CD14-positive monocyte (primary cell): Measurements from ENCODE around the gene LACC1. TPM values are rescaled to one million over a fixed set of nuclear protein-coding genes. Genes with fewer than 3 reads are reported as not detected.

Experiments used
- DNase-seq, 3 donors: peaks; one replicate each; pipeline ENCODE4 v3.0.0-alpha.2; 2011 to 2022
- H2AFZ ChIP-seq: 2 replicates; pipeline ENCODE4 v1.6.0; 2012; ENCODE audit warnings: mild to moderate bottlenecking, low read depth, low read length, inconsistent platforms; ENCODE audit not compliant: insufficient read depth, poor library complexity, severe bottlenecking
- H3K27ac ChIP-seq, 2 donors: 1 replicate in 1 of 2; 2 replicates in 1 of 2; pipeline ENCODE4 v1.5.1; 2012 to 2013; ENCODE audit warnings: low read length in 2 of 2, control low read depth in 1 of 2, inconsistent platforms in 1 of 2, low read depth in 1 of 2, mild to moderate bottlenecking in 1 of 2
- H3K27me3 ChIP-seq, 2 donors: one replicate each; pipeline versions ENCODE4 v1.6.0 to v1.6.1; 2011 to 2013; ENCODE audit warnings: low read length in 2 of 2; ENCODE audit not compliant: control insufficient read depth in 2 of 2, insufficient read depth in 2 of 2
- H3K36me3 ChIP-seq, 2 donors: replicated peaks in 1 of 2; 1 replicate in 1 of 2; 2 replicates in 1 of 2; pipeline versions ENCODE4 v1.5.1 to v1.6.1; 2012 to 2013; ENCODE audit warnings: low read length in 2 of 2, control low read depth in 1 of 2, inconsistent platforms in 1 of 2, mild to moderate bottlenecking in 1 of 2; ENCODE audit not compliant: insufficient read depth in 2 of 2, control insufficient read depth in 1 of 2
- H3K4me1 ChIP-seq, 2 donors: 1 replicate in 1 of 2; 2 replicates in 1 of 2; pipeline versions ENCODE4 v1.5.1 to v1.6.1; 2012 to 2013; ENCODE audit warnings: low read length in 2 of 2, control low read depth in 1 of 2, inconsistent platforms in 1 of 2, mild to moderate bottlenecking in 1 of 2, moderate library complexity in 1 of 2; ENCODE audit not compliant: insufficient read depth in 2 of 2, control insufficient read depth in 1 of 2
- H3K4me2 ChIP-seq: replicated peaks from 2 replicates; pipeline ENCODE3; 2012; ENCODE audit warnings: low read length, moderate library complexity, mild to moderate bottlenecking; ENCODE audit not compliant: poor library complexity, severe bottlenecking; ENCODE audit errors: extremely low read depth
- H3K4me3 ChIP-seq, 3 experiments: fragments of 200-600 bp in 1 of 3; sonication (generic) in 1 of 3; replicated peaks in 1 of 3; 1 replicate in 2 of 3; 2 replicates in 1 of 3; pipeline ENCODE4 v1.5.1; 2011 to 2013; ENCODE audit warnings: low read length in 3 of 3, mild to moderate bottlenecking in 3 of 3, control low read depth in 2 of 3, low read depth in 2 of 3, inconsistent platforms in 1 of 3, moderate library complexity in 1 of 3
- H3K79me2 ChIP-seq: 2 replicates; pipeline ENCODE4 v1.6.0; 2012; ENCODE audit warnings: mild to moderate bottlenecking, control low read depth, inconsistent platforms, low read length, moderate library complexity; ENCODE audit not compliant: insufficient read depth
- H3K9ac ChIP-seq: 2 replicates; pipeline ENCODE4 v1.6.0; 2017; ENCODE audit warnings: low read length, mild to moderate bottlenecking; ENCODE audit not compliant: insufficient read depth, poor library complexity, severe bottlenecking
- H3K9me3 ChIP-seq, 2 donors: replicated peaks in 1 of 2; 1 replicate in 1 of 2; 2 replicates in 1 of 2; pipeline versions ENCODE4 v1.5.1 to v1.6.1; 2012 to 2013; ENCODE audit warnings: low read length in 2 of 2, control low read depth in 1 of 2; ENCODE audit not compliant: control insufficient read depth in 1 of 2, insufficient read depth in 1 of 2
- H4K20me1 ChIP-seq: 2 replicates; pipeline ENCODE4 v1.6.0; 2012; ENCODE audit warnings: mild to moderate bottlenecking, low read length, control low read depth, moderate library complexity; ENCODE audit not compliant: insufficient read depth
- H3K27ac Mint-ChIP-seq, 7 donors: one replicate each; pipeline ENCODE4 v1.8.0; 2020; ENCODE audit warnings: mild to moderate bottlenecking in 7 of 7, mixed read lengths in 7 of 7, moderate library complexity in 6 of 7, inconsistent platforms in 2 of 7
- H3K27me3 Mint-ChIP-seq, 3 donors: one replicate each; pipeline ENCODE4 v1.8.0; 2021 to 2022; ENCODE audit warnings: low read depth in 3 of 3, mild to moderate bottlenecking in 3 of 3, mixed read lengths in 3 of 3, moderate library complexity in 3 of 3, inconsistent platforms in 1 of 3
- H3K36me3 Mint-ChIP-seq, 2 donors: one replicate each; pipeline ENCODE4 v1.8.0; 2020; ENCODE audit warnings: mixed read lengths in 2 of 2, inconsistent platforms in 1 of 2, mild to moderate bottlenecking in 1 of 2
- H3K4me1 Mint-ChIP-seq: one replicate; pipeline ENCODE4 v1.8.0; 2020; ENCODE audit warnings: mild to moderate bottlenecking, mixed read lengths
- H3K4me3 Mint-ChIP-seq, 2 donors: one replicate each; pipeline ENCODE4 v1.8.0; 2020; ENCODE audit warnings: mild to moderate bottlenecking in 2 of 2, mixed read lengths in 2 of 2, moderate library complexity in 1 of 2
- H3K9me3 Mint-ChIP-seq, 7 donors: one replicate each; pipeline ENCODE4 v1.8.0; 2020 to 2022; ENCODE audit warnings: mixed read lengths in 7 of 7, mild to moderate bottlenecking in 6 of 7, moderate library complexity in 6 of 7, inconsistent platforms in 2 of 7
- CTCF ChIP-seq: fragments of 200-600 bp; IDR thresholded peaks from one replicate; pipeline ENCODE4 v1.8.0; 2022; ENCODE audit warnings: antibody characterized with exemption, mild to moderate bottlenecking
- WGBS: methylation state at CpG from one replicate; pipeline ENCODE4 v1.1.5; 2013; ENCODE audit warnings: missing lambda C conversion rate; ENCODE audit not compliant: insufficient coverage; 5-methylcytosine and 5-hydroxymethylcytosine counted together
- intact Hi-C, 2 donors: fragments of 100-400 bp; cut with micrococcal nuclease; formaldehyde crosslinking; loops; one replicate each; pipeline versions ENCODE4 v1.15.0 to v1.15.1; 2023
- polyA plus RNA-seq, 3 donors: library from polyadenylated mRNA; depleted of rRNA in 1 of 3; unstranded in 2 of 3; stranded (reverse) in 1 of 3; fragments of 300-500 nt in 2 of 3; fragments of >200 nt in 1 of 3; fragmentation: Illumina TruSeq in 2 of 3; gene quantifications; 1 replicate in 2 of 3; 2 replicates in 1 of 3; pipeline ENCODE4 v1.2.3, GENCODE V29; 2012 to 2021

Gene LACC1
- polyA plus RNA-seq, 3 donors, result 2.6 to 7.7 (median 5.9) TPM

DNA sequence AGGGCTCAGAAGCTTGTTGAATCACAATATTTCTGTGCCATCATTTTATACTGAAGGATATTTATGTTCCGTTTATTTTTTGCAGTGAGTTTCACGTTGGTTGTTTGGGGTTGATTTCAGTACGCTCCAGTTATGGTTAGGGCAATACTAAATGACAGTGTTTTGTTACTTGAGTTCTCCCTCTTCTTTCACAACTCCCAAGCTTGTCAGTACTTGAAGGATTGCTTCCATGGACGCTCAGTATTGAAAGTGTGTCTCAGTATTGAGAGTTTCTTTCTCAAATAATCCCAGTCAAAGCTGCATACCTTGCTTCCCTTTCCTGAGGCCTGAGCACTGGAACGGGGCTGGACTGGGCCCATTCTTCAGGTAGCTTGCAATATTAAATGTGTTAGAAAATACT, 38.9 kb downstream of the LACC1 start:
- H3K79me2 ChIP-seq, result no peaks in the 10 kb centered on the region
- no peaks in the 10 kb centered on the region for H3K36me3 Mint-ChIP-seq
- no CpG with 5 or more reads among the region's 5 CpGs for WGBS
- H3K9me3 ChIP-seq, result peaks cover 0 to 7% of the 10 kb centered on the region in 2 donors
- H3K4me2 ChIP-seq, result no peak overlapping the region
- no peaks in the 10 kb centered on the region for H3K4me1 Mint-ChIP-seq
- H3K4me3 ChIP-seq, result no peak overlapping the region
- no peak for TF ChIP-seq CTCF
- no peaks in the 10 kb centered on the region for H3K36me3 ChIP-seq
- H4K20me1 ChIP-seq, result no peaks in the 10 kb centered on the region
- peak overlapping the region in 1 of 2 donors; percentile 79 for H3K4me3 Mint-ChIP-seq
- peaks cover 0 to 8% (median 3%) of the 10 kb centered on the region in 7 donors for H3K9me3 Mint-ChIP-seq
- intact Hi-C loops, result loop anchor here (10.0 kb wide), 2 partner anchors 126 to 136 kb away; no protein-coding TSS in a partner anchor
- H2AFZ ChIP-seq, result no peak overlapping the region
- no peaks in the 10 kb centered on the region for H3K4me1 ChIP-seq
- no peak overlapping the region for H3K27ac Mint-ChIP-seq
- DNase-seq, result no peak
- H3K9ac ChIP-seq, result no peak overlapping the region
- peaks cover 83 to 90% (median 84%) of the 10 kb centered on the region in 3 donors for H3K27me3 Mint-ChIP-seq
- peaks cover 97 to 99% of the 10 kb centered on the region in 2 donors for H3K27me3 ChIP-seq
- no peak overlapping the region for H3K27ac ChIP-seq

- no peaks in the 10 kb centered on the region for H3K36me3 ChIP-seq
- no peak overlapping the region for H3K9ac ChIP-seq
- H3K4me2 ChIP-seq, result no peak overlapping the region
- H3K9me3 ChIP-seq, result peaks cover 0 to 7% of the 10 kb centered on the region in 2 donors
- peaks cover 0 to 7% (median 4%) of the 10 kb centered on the region in 7 donors for H3K9me3 Mint-ChIP-seq
- H3K27ac Mint-ChIP-seq, result no peak overlapping the region
- H3K36me3 Mint-ChIP-seq, result no peaks in the 10 kb centered on the region
- no peak overlapping the region for H3K4me3 ChIP-seq
- peaks cover 92 to 98% of the 10 kb centered on the region in 2 donors for H3K27me3 ChIP-seq
- H3K4me3 Mint-ChIP-seq, result peak overlapping the region in 1 of 2 donors; percentile 67
- H3K79me2 ChIP-seq, result no peaks in the 10 kb centered on the region
- H4K20me1 ChIP-seq, result no peaks in the 10 kb centered on the region
- H3K4me1 ChIP-seq, result peaks cover 12 to 13% of the 10 kb centered on the region in 2 donors
- intact Hi-C loops, result no loop called here
- peaks cover 88 to 91% (median 89%) of the 10 kb centered on the region in 3 donors for H3K27me3 Mint-ChIP-seq
- H3K4me1 Mint-ChIP-seq, result peaks cover 14% of the 10 kb centered on the region
- no peak for DNase-seq
- 100% methylated on average over 1 of the region's 1 CpG for WGBS
- H2AFZ ChIP-seq, result no peak overlapping the region
- H3K27ac ChIP-seq, result no peak overlapping the region
- TF ChIP-seq CTCF, result no peak
Observed at GRCh38 chr13:43920965-43921674, 41.4 kb downstream of the LACC1 start.
